Mammary epithelial cell (primary cell): ENCODE data around the gene ACTA1.

Experiments
- EZH2 ChIP-seq: IDR thresholded peaks from 2 replicates; pipeline ENCODE4 v1.6.1; 2012; ENCODE audit warnings: low read length, inconsistent platforms, borderline replicate concordance
- TF ChIP-seq, protein P1 (sequence below), 2 donors: IDR thresholded peaks in 1 of 2; conservative IDR thresholded peaks in 1 of 2; 2 replicates each; pipeline ENCODE4 v1.5.1; 2011 to 2012; ENCODE audit warnings: inconsistent platforms in 2 of 2, low read length in 2 of 2, mild to moderate bottlenecking in 2 of 2, control low read depth in 1 of 2, low read depth in 1 of 2; ENCODE audit not compliant: insufficient read depth in 1 of 2; ENCODE audit errors: extremely low read depth in 1 of 2

DNA sequence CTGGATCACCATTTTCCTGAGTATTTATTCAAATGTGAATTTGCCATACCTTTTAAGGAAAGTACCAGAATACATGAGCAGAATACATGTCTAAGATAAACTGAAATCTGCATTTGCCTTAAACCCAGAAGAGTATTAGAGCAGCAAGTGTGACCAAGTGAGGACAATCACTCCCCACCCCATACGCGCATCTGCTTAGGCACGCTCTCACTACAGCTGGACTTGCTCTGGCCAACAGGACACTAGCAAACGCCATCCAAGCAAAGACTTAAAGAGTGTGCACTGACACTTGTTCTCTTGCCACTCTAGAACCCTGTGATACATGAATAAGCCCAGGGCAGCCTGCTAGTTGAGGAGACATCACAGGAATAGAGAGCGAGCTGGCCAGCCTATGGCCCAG, 48.6 kb upstream of the ACTA1 start:
- TF ChIP-seq, protein P1, sequence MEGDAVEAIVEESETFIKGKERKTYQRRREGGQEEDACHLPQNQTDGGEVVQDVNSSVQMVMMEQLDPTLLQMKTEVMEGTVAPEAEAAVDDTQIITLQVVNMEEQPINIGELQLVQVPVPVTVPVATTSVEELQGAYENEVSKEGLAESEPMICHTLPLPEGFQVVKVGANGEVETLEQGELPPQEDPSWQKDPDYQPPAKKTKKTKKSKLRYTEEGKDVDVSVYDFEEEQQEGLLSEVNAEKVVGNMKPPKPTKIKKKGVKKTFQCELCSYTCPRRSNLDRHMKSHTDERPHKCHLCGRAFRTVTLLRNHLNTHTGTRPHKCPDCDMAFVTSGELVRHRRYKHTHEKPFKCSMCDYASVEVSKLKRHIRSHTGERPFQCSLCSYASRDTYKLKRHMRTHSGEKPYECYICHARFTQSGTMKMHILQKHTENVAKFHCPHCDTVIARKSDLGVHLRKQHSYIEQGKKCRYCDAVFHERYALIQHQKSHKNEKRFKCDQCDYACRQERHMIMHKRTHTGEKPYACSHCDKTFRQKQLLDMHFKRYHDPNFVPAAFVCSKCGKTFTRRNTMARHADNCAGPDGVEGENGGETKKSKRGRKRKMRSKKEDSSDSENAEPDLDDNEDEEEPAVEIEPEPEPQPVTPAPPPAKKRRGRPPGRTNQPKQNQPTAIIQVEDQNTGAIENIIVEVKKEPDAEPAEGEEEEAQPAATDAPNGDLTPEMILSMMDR (conservative IDR thresholded peaks at IDR 0.05 in 1 of 2, IDR thresholded peaks at IDR 0.05 in 1 of 2; ENCODE audit: extremely low read depth in 1 of 2, insufficient read depth in 1 of 2, low read depth in 1 of 2, low read length in 2 of 2), result no peak
- TF ChIP-seq EZH2, result no peak
